ENCODE measurements around the gene MTO1.
"Not testable (repeated sequence)": the region's sequence is repeated elsewhere in the genome, so short reads cannot be mapped to it uniquely, and the experiment has no call there.

Gene MTO1

DNA sequence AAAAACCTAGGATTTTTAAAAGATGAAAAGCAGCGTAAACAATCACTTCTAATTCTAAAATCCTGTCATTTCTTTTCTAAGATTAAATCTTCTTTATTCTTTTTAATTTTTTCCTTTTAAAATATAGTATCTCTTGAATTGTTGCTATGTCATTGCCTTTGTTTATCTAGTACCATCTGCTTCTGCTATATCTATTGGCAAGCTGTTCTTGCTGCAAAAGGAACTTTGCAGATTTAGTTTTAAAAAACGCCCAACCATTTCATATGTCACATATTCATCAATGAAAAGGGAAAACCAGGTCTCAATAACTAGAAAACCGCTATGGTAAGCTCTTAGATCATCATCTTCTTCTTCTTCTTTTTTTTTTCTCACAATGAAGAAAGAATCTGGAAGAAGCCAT, 70.8 kb downstream of the MTO1 start:
- no peak for FAIRE-seq

DNA sequence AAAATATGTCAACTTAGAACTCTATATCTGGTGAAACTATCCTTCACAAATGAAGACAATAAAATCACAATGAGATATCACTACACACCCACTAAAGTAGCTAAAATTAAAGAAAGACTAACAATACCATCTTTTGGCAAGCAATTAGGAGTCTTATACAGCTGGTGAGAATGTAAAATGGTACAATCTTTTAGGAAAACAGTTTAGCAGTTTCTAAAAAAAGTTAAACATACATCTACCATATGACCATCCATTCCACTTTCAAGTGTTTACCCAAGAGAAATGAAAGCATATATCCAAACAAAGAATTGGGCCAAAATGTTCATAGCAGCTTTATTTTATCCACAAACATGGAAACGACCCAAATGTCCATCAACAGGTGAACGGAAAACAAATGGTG, 73.1 kb downstream of the MTO1 start:
- no peak for FAIRE-seq

DNA sequence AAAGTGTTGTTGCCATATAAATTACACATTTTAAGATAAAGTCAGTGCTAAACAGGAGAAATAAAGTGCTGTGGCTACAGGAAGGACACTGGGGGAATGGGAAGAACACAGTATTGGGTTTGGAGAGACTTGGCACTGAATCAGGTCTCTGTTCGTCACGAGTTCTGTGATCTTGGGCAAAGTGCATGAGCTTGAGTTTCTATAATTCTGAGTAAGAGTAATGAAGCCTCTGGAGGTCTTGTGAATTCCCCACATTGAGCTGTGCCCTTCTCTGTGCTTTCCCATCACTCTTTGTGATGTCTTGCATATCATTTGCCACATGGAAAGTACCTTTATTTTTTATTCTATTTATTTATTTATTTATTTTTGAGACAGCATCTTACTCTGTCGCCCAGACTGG, 76.1 kb downstream of the MTO1 start:
- no peak for FAIRE-seq

DNA sequence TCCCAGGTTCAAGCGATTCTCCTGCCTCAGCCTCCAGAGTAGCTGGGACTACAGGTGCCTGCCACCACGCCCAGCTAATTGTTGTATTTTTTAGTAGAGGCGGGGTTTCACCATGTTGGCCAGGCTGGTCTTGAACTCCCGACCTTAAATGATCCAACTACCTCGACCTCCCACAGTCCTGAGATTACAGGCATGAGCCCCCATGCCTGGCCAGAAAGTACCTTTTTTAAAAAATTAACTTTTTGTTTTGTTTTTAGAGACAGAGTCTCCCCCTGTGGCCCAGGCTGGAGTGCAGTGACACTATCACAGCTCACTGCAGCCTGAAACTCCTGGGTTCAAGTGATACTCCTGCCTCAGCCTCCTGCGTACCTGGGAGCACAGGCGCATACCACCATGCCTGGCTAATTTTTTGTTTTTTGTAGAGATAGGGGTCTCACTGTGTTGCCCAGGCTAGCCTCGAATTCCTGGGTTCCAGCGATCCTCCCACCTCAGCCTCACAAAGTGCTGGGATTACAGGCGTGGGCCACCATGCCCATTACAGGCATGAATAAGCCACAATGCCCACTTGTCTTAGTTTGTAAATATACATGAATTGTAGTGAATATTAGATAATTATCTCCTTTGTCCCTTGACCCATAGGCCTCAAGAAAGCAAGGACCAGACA, 76.7 kb downstream of the MTO1 start:
- FAIRE-seq, result no peak

DNA sequence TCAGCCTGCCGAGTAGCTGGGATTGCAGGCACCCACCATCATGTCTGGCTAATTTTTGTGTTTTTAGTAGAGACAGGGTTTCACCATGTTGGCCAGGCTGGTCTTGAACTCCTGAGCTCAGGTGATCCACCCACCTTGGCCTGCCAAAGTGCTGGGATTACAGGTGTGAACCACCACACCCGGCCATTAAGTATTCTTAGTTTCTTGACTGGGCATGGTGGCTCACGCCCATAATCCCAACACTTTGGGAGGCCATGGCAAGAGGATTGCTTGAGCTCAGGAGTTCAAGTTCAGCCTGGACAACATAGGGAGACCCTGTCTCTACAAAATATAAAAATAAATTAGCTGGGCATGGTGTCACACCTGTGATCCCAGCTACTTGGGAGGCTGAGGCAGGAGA, 80.9 kb downstream of the MTO1 start:
- FAIRE-seq, result not testable (repeated sequence)

DNA sequence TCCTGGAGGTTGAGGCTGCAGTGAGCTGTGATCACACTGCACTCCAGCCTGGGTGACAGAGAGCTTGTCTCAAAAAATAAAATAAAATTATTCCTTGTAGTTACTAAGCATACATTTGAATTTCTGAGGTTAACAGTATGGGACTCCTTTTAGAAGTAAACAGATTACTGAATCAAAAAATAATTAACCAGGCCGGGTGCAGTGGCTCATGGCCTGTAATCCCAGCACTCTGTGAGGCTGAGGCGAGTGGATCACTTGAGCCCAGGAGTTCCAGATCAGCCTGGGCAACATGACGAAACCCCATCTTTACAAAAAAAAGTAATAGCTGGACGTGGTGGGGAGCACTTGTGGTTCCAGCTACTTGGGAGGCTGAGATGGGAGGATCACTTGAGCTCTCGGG, 81.4 kb downstream of the MTO1 start:
- FAIRE-seq, result no peak

DNA sequence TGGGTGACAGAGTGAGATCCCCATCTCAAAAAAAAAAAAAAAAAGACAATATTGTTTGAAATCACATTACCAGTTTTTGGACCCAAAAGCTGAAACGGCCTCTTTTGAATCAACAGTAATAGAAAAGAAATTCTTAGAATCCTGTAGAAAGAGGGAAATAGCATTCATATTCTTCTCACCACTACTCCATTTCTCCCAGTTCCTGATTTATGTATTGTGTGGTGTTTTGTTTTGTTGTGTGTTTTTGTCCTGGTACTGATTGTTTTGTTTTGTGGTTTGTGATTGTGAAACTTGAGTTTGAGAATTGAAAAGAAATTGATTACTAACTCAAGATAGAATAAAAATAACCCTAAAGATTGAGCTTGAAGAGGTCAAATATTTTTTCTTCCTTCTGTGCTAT, 85.5 kb downstream of the MTO1 start:
- FAIRE-seq, result no peak

DNA sequence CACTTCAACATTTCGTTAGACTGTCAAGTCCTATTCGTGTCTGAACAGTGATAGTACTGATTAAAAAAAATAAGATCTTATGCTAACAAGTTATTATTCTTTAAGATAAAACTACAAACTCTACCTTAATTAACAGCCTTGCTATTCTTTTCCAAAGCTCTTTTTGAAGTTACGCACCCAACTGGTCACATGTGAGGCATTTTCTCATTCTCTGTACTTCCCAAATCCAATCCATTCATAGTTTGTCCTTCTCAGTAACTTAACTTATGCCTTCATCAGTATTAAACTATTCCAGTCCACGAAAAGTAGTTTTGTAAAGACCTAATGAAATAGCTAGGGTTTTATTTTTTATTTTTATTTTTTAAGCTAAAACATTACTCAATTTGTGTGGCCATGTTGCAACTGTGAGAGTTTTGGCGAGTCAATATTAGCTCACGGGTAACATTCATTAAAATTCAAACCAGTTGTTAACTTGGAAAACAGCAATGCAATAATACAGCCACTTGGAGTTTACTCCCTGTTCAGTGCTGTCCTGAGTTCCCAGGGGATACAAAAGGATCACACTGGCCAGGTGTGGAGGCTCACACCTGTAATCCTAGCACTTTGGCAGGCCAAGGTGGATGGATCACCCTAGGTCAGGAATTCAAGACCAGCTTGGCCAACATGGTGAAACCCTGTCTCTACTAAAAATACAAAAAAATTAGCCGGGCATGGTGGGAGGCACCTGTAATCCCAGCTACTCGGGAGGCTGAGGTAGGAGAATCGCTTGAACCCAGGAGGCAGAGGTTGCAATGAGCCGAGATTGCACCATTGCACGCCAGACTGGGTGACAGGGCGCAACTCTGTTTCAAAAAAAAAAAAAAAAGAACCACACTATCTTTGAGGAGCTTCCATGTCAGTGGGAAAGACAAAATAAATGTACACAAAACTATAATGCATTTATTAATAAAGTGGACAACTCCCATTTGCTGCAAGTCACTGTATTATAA, 87.2 kb downstream of the MTO1 start:
- FAIRE-seq, result no peak

DNA sequence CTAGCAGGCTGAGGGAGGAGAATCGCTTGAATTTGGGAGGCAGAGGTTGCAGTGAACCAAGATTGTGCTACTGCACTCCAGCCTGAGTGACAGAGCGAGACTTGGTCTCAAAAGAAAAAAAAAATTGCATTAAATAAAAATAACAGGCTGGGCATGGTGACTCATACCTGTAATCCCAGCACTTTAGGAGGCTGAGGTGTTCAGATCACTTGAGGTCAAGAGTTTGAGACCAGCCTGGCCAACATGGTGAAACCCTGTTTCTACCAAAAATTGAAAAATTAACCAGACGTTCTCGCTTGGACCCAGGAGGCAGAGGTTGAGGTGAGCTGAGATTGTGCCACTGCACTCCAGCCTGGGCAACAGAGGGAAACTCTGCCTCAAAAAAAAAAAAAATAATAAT, 89.6 kb downstream of the MTO1 start:
- not testable (repeated sequence) for FAIRE-seq

DNA sequence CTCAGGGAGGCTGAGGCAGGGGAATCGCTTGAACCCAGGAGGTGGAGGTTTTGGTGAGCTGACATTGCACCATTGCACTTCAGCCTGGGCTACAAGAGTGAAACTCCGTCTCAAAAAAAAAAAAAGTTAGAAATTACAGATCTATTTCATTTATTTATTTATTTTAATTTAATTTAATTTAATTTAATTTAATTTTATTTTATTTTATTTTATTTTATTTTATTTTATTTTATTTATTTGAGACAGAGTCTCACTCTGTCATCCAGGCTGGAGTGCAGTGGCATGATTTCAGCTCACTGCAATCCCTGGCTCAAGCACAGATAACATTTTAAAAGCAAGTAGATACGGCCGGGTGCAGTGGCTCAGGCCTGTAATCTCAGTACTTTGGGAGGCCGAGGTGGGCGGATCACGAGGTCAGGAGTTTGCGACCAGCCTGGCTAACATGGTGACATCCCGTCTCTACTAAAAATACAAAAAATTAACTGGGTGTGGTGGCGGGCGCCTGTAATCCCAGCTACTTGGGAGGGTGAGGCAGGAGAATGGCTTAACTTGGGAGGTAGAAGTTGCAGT, 93.9 kb downstream of the MTO1 start:
- FAIRE-seq, result not testable (repeated sequence)

DNA sequence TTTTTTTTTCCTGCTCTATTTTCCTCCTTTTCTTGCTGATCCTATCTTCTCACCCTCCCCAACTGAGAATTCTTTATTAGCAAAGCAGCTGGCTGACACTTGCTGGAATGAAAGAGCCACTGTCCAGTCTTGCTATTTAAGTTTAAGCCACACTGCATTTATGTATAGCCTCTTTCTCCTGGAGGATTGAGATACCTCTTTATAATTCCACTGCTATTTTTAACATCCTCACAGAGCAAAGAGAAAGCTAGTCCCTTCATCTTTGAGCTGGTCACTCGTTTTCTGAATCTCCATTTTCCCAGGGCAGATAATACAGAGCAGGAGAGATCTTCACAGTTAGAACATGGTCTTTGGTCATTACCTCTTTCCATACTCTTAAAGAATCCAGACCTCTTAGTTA, 95.3 kb downstream of the MTO1 start:
- no peak for FAIRE-seq

Measured in islet of Langerhans (tissue), 1 donor.